ENCODE measurements around the gene DAB2IP.

Gene DAB2IP

GRCh38 chr9:121645003-121645402 is 6.4 kb upstream of the DAB2IP start:
- no peak for DNase-seq

- no peak for DNase-seq
These were observed 5.3 kb upstream of the DAB2IP start for GRCh38 chr9:121645853-121646807.

GRCh38 chr9:121646992-121647391 is 4.4 kb upstream of the DAB2IP start:
- DNase-seq: no peak

- no peak for DNase-seq
These were observed 3.3 kb upstream of the DAB2IP start for GRCh38 chr9:121648172-121648571.

GRCh38 chr9:121648799-121649198 is 2.6 kb upstream of the DAB2IP start:
- DNase-seq: no peak

- no peak for DNase-seq
These were observed 1.8 kb upstream of the DAB2IP start for GRCh38 chr9:121649476-121650216.

- DNase-seq: peak; percentile 1 to 13
These were observed 1.0 kb upstream of the DAB2IP start for GRCh38 chr9:121650217-121651007.

GRCh38 chr9:121651008-121651294 is 483 bp upstream of the DAB2IP start:
- no peak for DNase-seq

- DNase-seq: no peak
These were observed 795 bp downstream of the DAB2IP start for GRCh38 chr9:121652021-121652837.

- DNase-seq: no peak
These were observed 1.4 kb downstream of the DAB2IP start for GRCh38 chr9:121652838-121653231.

GRCh38 chr9:121654499-121655140 is 3.2 kb downstream of the DAB2IP start:
- no peak for DNase-seq

- no peak for DNase-seq
These were observed 3.9 kb downstream of the DAB2IP start for GRCh38 chr9:121655231-121655755.

GRCh38 chr9:121656941-121657470 is 5.6 kb downstream of the DAB2IP start:
- no peak for DNase-seq

- no peak for DNase-seq
These were observed 6.7 kb downstream of the DAB2IP start for GRCh38 chr9:121658166-121658565.

- no peak for DNase-seq
These were observed 7.2 kb downstream of the DAB2IP start for GRCh38 chr9:121658591-121658990.

- no peak for DNase-seq
These were observed 8.9 kb downstream of the DAB2IP start for GRCh38 chr9:121660367-121660766.

- no peak for DNase-seq
These were observed 9.4 kb downstream of the DAB2IP start for GRCh38 chr9:121660876-121661275.

GRCh38 chr9:121661328-121661727 is 9.9 kb downstream of the DAB2IP start:
- no peak for DNase-seq

GRCh38 chr9:121662359-121662758 is 10.9 kb downstream of the DAB2IP start:
- DNase-seq: no peak

- no peak for DNase-seq
These were observed 11.6 kb downstream of the DAB2IP start for GRCh38 chr9:121662891-121663580.

GRCh38 chr9:121663591-121663990 is 12.2 kb downstream of the DAB2IP start:
- no peak for DNase-seq

Data from NCI-H187 (cell line).